AG10803 (cell line): ENCODE results near the gene REV3L.

Source experiments
- DNase-seq: peaks from one replicate; pipeline ENCODE4 v3.0.0; 2010; ENCODE audit warnings: low read depth
- H3K4me3 ChIP-seq: 2 replicates; pipeline ENCODE4 v1.5.1; 2011; ENCODE audit warnings: mild to moderate bottlenecking, low read length, control low read depth
- CTCF ChIP-seq: conservative IDR thresholded peaks from 2 replicates; pipeline ENCODE4 v1.5.1; 2011; ENCODE audit warnings: mild to moderate bottlenecking, low read length, control low read depth, inconsistent platforms

Gene REV3L

GRCh38 chr6:111282515-111282914 lies 200.5 kb downstream of the REV3L start:
- no peak overlapping the region for H3K4me3 ChIP-seq
- DNase-seq = no peak
- TF ChIP-seq CTCF = no peak

- TF ChIP-seq CTCF = no peak
- DNase-seq = no peak
- no peak overlapping the region for H3K4me3 ChIP-seq
Observed at GRCh38 chr6:111280445-111280955, 202.5 kb downstream of the REV3L start.

- no peak for DNase-seq
- no peak overlapping the region for H3K4me3 ChIP-seq
- no peak for TF ChIP-seq CTCF
Observed at GRCh38 chr6:111278731-111279130, 204.3 kb downstream of the REV3L start.

- H3K4me3 ChIP-seq = no peak overlapping the region
- no peak for DNase-seq
- no peak for TF ChIP-seq CTCF
Observed at GRCh38 chr6:111277819-111278218, 205.2 kb downstream of the REV3L start.

GRCh38 chr6:111276736-111277135 lies 206.3 kb downstream of the REV3L start:
- no peak for DNase-seq
- no peak for TF ChIP-seq CTCF

GRCh38 chr6:111276335-111276734 lies 206.7 kb downstream of the REV3L start:
- TF ChIP-seq CTCF = no peak
- no peak for DNase-seq
- no peak overlapping the region for H3K4me3 ChIP-seq

More at GRCh38 chr6:111276736-111277135, 206.3 kb downstream of the REV3L start:
- no peak overlapping the region for H3K4me3 ChIP-seq

- DNase-seq = no peak
- TF ChIP-seq CTCF = no peak
- no peak overlapping the region for H3K4me3 ChIP-seq
Observed at GRCh38 chr6:111274593-111275217, 208.3 kb downstream of the REV3L start.
